Measurements from ENCODE around the gene SAMD9. TPM values are rescaled to one million over a fixed set of nuclear protein-coding genes. Genes with fewer than 3 reads are reported as not detected.

SAMD9 gene
- total and polyA plus RNA-seq, 2 donors (not counting 3 experiments of a cell fraction or from before 2014, with no cell fraction given) = 0.92 to 6.8 TPM

DNA sequence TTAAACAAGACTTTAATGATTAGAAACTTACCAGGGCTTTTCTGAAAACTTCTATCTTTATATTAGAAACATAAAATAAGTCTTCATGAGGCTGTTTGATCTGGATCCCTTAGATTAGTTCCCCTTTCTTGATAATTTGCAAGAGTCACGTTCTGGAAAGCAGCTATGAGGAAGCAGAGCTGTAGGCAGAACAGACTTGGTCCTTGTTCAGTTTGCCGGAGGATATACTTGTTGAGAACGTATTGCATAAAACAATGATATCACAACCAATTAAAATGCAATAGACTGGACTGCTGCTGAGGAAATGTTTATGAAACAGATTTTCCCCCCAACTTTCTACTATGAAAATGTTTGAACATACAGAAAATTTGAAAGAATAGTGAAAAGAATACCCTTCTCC, 27.6 kb upstream of the SAMD9 start:
- H3K4me3 ChIP-seq (replicated peaks in 1 of 3; ENCODE audit: insufficient read depth in 1 of 3, low read depth in 1 of 3, low read length in 3 of 3) = no peak overlapping the region
- peaks cover 20% of the 10 kb centered on the region for H3K4me1 ChIP-seq (ENCODE audit: control insufficient read depth, extremely low read depth, insufficient read depth, low read length)
- FAIRE-seq (no peak), DNase-seq (ENCODE audit: low read depth, low spot score) (no peak)
- intact Hi-C loops (cut with micrococcal nuclease) = loop anchor here (5.0 to 10.0 kb wide), 2 partner anchors 133 to 511 kb away; no protein-coding TSS in a partner anchor
- no peak for TF ChIP-seq GATA2 (IDR thresholded peaks at IDR 0.05; ENCODE audit: insufficient read depth, insufficient read length, low read depth, low read length)
- TF ChIP-seq FOS (IDR thresholded peaks at IDR 0.05; ENCODE audit: borderline replicate concordance, insufficient read depth, low read length) = no peak
- TF ChIP-seq POLR2AphosphoS5 (IDR thresholded peaks at IDR 0.05; ENCODE audit: insufficient read depth, low read depth, low read length) = no peak
- no peak for TF ChIP-seq MYC (IDR thresholded peaks at IDR 0.05; ENCODE audit: low read depth, low read length)
- no peak for TF ChIP-seq JUN (IDR thresholded peaks at IDR 0.05; ENCODE audit: borderline replicate concordance, insufficient read depth, insufficient read length, low read depth)
- no peak for TF ChIP-seq POLR2A (IDR thresholded peaks at IDR 0.05; ENCODE audit: low read depth, low read length)
- TF ChIP-seq EZH2 (IDR thresholded peaks at IDR 0.05; ENCODE audit: borderline replicate concordance, low read depth, low read length, severe bottlenecking) = no peak
- TF ChIP-seq, protein P1, sequence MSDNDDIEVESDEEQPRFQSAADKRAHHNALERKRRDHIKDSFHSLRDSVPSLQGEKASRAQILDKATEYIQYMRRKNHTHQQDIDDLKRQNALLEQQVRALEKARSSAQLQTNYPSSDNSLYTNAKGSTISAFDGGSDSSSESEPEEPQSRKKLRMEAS (IDR thresholded peaks at IDR 0.05; ENCODE audit: insufficient read depth, insufficient read length) = no peak
- TF ChIP-seq, protein P2, sequence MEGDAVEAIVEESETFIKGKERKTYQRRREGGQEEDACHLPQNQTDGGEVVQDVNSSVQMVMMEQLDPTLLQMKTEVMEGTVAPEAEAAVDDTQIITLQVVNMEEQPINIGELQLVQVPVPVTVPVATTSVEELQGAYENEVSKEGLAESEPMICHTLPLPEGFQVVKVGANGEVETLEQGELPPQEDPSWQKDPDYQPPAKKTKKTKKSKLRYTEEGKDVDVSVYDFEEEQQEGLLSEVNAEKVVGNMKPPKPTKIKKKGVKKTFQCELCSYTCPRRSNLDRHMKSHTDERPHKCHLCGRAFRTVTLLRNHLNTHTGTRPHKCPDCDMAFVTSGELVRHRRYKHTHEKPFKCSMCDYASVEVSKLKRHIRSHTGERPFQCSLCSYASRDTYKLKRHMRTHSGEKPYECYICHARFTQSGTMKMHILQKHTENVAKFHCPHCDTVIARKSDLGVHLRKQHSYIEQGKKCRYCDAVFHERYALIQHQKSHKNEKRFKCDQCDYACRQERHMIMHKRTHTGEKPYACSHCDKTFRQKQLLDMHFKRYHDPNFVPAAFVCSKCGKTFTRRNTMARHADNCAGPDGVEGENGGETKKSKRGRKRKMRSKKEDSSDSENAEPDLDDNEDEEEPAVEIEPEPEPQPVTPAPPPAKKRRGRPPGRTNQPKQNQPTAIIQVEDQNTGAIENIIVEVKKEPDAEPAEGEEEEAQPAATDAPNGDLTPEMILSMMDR (IDR thresholded peaks at IDR 0.05; ENCODE audit: extremely low read depth in 1 of 2, insufficient read depth in 1 of 2, low read depth in 1 of 2, low read length in 2 of 2) = no peak
- H3K79me2 ChIP-seq (ENCODE audit: control insufficient read depth, insufficient read depth, low read length) = no peaks in the 10 kb centered on the region
- ChIA-PET POLR2A (no interaction called here), CTCF (interaction anchor here (1.3 to 1.5 kb wide), 4 partner anchors 10 to 82 kb away, joined by 3 read pairs; no protein-coding TSS in a partner anchor)
- no peaks in the 10 kb centered on the region for H3K9me3 ChIP-seq (replicated peaks; ENCODE audit: control insufficient read depth, insufficient read depth, low read length)
- no peak overlapping the region for H3K9ac ChIP-seq (replicated peaks; ENCODE audit: extremely low read depth, insufficient read depth, low read length)
- H3K27me3 ChIP-seq (ENCODE audit: control insufficient read depth in 2 of 2, insufficient read depth in 2 of 2, low read length in 2 of 2) = no peaks in the 10 kb centered on the region
- no peak overlapping the region for H3K4me2 ChIP-seq (ENCODE audit: insufficient read depth, low read length)
- peak overlapping the region; percentile 50 for H3K27ac ChIP-seq (ENCODE audit: insufficient read depth, low read depth, low read length)
- H3K36me3 ChIP-seq (ENCODE audit: control insufficient read depth in 2 of 2, extremely low read depth in 1 of 2, insufficient read depth in 2 of 2, low read length in 2 of 2) = no peaks in the 10 kb centered on the region
- H3K9me1 ChIP-seq (replicated peaks; ENCODE audit: control insufficient read depth, extremely low read depth, insufficient read depth, low read length) = no peaks in the 10 kb centered on the region
- dilution Hi-C loops (cut with MboI; ENCODE audit: extremely low pct_ligation_motif_present, low sequenced_read_pairs) = no loop called here
- no peak overlapping the region for H2AFZ ChIP-seq (ENCODE audit: low read depth, low read length)
- BruUV-seq (replicated peaks) = no TSS peak
- H4K20me1 ChIP-seq (replicated peaks; ENCODE audit: control insufficient read depth, extremely low read depth, insufficient read depth, low read length) = no peaks in the 10 kb centered on the region
